Measurements from ENCODE around the gene FLT4. TPM values are rescaled to one million over a fixed set of nuclear protein-coding genes. Genes with fewer than 3 reads are reported as not detected.

The FLT4 gene
- total and polyA plus RNA-seq, 9 of the 15 experiments (the other 6 are each of a cell fraction or from before 2014, with no cell fraction given) = 0.01 to 0.42 (median 0.14) TPM; not detected in 2

- H3K79me2 ChIP-seq (ENCODE audit: control insufficient read depth, insufficient read depth, low read length) = no peaks in the 10 kb centered on the region
- no TSS peak for BruUV-seq (replicated peaks)
- intact Hi-C loops (cut with micrococcal nuclease) (no loop called here), in situ Hi-C loops (cut with MboI) (no loop called here)
- H3K27ac ChIP-seq (ENCODE audit: extremely low read depth, low read depth, low read length) = no peak overlapping the region
- 3% methylated on average over 5 of the region's 6 CpGs for WGBS (ENCODE audit: insufficient coverage, low coverage, missing lambda C conversion rate)
- ChIA-PET CTCF (ENCODE audit: low intra/inter-chr PET ratio) (no interaction called here), POLR2A (interaction anchor here (1.0 kb wide), 1 partner anchor 17 kb away, joined by 4 read pairs; no protein-coding TSS in a partner anchor)
- peaks cover 2 to 30% of the 10 kb centered on the region in 2 experiments; a peak in 4 of 5 replicates for H3K4me1 ChIP-seq (replicated peaks in 1 of 2; ENCODE audit: control insufficient read depth in 2 of 2, insufficient read depth in 2 of 2, low read length in 2 of 2)
- no peaks in the 10 kb centered on the region for H3K9me3 ChIP-seq (replicated peaks; ENCODE audit: control insufficient read depth, insufficient read depth, low read depth, low read length)
- H3K36me3 ChIP-seq (ENCODE audit: control insufficient read depth, insufficient read depth, low read length) = no peaks in the 10 kb centered on the region
- H3K27me3 ChIP-seq (ENCODE audit: control insufficient read depth in 2 of 2, insufficient read depth in 2 of 2, low read length in 2 of 2) = peaks cover 50 to 77% of the 10 kb centered on the region in 2 experiments; a peak in 4 of 5 replicates
- peaks cover 8% of the 10 kb centered on the region; the same call in 1 of the 2 replicates for H4K20me1 ChIP-seq (replicated peaks; ENCODE audit: control insufficient read depth, insufficient read depth, low read length)
- ATAC-seq (no peak), DNase-seq (ENCODE audit: extremely low read depth in 1 of 4, low spot score in 3 of 4) (no peak), FAIRE-seq (no peak)
- no peak overlapping the region for H3K4me3 ChIP-seq
- no peak overlapping the region for H2AFZ ChIP-seq (ENCODE audit: low read depth, low read length)
- H3K4me2 ChIP-seq (ENCODE audit: insufficient read depth, low read length) = no peak overlapping the region
- H3K9ac ChIP-seq (ENCODE audit: insufficient read depth in 1 of 2, low read depth in 2 of 2, low read length in 2 of 2) = no peak overlapping the region
- H3K9me1 ChIP-seq (ENCODE audit: control insufficient read depth, insufficient read depth, low read length) = no peaks in the 10 kb centered on the region
- TF ChIP-seq GATAD2B (IDR thresholded peaks at IDR 0.05; ENCODE audit: borderline replicate concordance) (no peak), MLX (CRISPR knock-in tag; conservative IDR thresholded peaks at IDR 0.05) (no peak), PRDM10 (IDR thresholded peaks at IDR 0.05; ENCODE audit: partially characterized antibody) (no peak), MCM7 (IDR thresholded peaks at IDR 0.05) (no peak), HDAC3 (IDR thresholded peaks at IDR 0.05; ENCODE audit: borderline replicate concordance, partially characterized antibody) (no peak), ZNF766 (CRISPR knock-in tag; conservative IDR thresholded peaks at IDR 0.05) (no peak), NFRKB (IDR thresholded peaks at IDR 0.05; ENCODE audit: low read depth) (no peak), CC2D1A (IDR thresholded peaks at IDR 0.05) (no peak), FOXJ3 (CRISPR knock-in tag; IDR thresholded peaks at IDR 0.05) (no peak), ZNF57 (CRISPR knock-in tag; IDR thresholded peaks at IDR 0.05) (no peak), ELF1 (tag; IDR thresholded peaks at IDR 0.05) (no peak), HEY1 (CRISPR knock-in tag; IDR thresholded peaks at IDR 0.05; ENCODE audit: borderline replicate concordance) (no peak), CBX1 (IDR thresholded peaks at IDR 0.05; ENCODE audit: low read depth) (no peak)
- TF ChIP-seq, protein P1, sequence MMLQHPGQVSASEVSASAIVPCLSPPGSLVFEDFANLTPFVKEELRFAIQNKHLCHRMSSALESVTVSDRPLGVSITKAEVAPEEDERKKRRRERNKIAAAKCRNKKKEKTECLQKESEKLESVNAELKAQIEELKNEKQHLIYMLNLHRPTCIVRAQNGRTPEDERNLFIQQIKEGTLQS (IDR thresholded peaks at IDR 0.05) = no peak
- TF ChIP-seq, protein P1 (CRISPR knock-in tag; conservative IDR thresholded peaks at IDR 0.05) = no peak
- TF ChIP-seq, protein P2, sequence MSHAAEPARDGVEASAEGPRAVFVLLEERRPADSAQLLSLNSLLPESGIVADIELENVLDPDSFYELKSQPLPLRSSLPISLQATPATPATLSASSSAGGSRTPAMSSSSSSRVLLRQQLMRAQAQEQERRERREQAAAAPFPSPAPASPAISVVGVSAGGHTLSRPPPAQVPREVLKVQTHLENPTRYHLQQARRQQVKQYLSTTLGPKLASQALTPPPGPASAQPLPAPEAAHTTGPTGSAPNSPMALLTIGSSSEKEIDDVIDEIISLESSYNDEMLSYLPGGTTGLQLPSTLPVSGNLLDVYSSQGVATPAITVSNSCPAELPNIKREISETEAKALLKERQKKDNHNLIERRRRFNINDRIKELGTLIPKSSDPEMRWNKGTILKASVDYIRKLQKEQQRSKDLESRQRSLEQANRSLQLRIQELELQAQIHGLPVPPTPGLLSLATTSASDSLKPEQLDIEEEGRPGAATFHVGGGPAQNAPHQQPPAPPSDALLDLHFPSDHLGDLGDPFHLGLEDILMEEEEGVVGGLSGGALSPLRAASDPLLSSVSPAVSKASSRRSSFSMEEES (CRISPR knock-in tag; IDR thresholded peaks at IDR 0.05) = no peak
These were observed 8.9 kb downstream of the FLT4 start for GRCh38 chr5:180640611-180640860.
